Middle frontal gyrus (tissue), 1 donor: ENCODE results near the gene NFIB.

ENCODE experiments used
- DNase-seq: peaks from one replicate; pipeline ENCODE4 v3.0.0-alpha.2; 2015; ENCODE audit warnings: low spot score; ENCODE audit errors: extremely low spot score

Gene NFIB

DNA sequence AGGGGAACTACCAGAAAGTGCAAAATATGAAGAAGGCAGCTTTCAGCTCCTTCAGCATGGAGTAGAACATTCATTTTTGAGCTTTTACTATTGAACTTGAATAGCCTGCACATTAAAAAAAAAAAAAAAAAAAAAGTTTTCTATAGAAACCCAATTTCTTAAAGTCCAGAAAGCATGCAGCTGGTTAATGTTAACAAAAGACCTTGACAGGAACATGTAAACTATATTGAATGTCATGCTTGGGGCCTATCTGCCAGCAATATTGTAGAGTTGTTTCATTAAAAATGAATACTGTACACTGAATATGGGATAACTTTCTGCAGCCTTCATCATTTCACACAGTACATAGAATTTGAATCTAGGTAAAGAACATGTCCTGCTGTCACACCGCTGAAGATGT is 230.6 kb downstream of the NFIB start:
- DNase-seq: no peak

GRCh38 chr9:14082732-14083131 is 231.2 kb downstream of the NFIB start:
- DNase-seq: no peak

- no peak for DNase-seq
These were observed 232.2 kb downstream of the NFIB start for GRCh38 chr9:14081745-14082144.

DNA sequence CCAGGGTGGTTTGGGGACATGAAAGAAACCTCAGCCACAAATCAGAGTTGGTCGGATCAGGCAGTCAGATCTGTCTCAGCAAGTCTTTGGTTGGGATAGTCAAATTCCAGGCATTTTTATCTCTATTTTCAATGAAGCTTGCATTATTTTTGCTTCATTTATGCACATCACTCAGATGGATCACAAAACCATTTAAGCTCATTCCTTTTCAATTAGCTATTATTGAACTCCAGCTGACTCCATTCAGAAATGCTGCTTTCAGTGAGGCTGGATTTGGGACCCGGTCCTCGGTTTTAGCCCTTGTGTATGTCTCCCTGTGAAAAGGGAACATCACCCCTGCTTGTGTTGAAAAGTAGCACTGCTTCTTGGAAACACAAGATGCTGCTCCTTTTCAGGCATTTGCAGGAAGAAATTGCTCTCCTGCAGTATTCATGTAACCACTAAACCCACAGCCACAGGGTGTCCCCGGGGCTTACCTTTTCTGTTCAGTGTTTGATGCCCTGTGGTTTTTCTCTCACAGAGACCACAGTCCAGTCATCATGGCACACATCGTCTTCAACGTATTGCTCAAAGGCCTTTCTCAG is 232.9 kb downstream of the NFIB start:
- no peak for DNase-seq

DNA sequence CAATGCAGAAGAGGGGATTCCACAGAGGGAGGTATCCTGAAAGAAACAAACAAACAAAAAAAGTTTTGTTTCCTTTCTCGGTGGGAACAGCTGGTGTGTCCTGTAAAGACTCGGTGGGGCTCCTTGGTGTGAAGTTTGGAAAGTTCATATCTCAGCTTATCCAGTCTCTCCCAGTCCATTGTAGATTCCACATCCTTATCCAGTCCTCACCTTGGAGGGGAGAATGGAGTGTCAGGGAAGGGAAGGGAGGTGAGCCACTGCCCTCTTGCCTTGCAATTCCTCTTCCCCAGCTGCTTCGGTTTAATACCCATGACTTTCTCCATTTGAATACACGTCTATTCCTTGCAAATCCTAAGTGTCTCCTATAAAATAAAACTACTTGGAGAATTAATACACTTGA is 234.5 kb downstream of the NFIB start:
- no peak for DNase-seq

- no peak for DNase-seq
These were observed 236.3 kb downstream of the NFIB start for GRCh38 chr9:14077672-14078071.

DNA sequence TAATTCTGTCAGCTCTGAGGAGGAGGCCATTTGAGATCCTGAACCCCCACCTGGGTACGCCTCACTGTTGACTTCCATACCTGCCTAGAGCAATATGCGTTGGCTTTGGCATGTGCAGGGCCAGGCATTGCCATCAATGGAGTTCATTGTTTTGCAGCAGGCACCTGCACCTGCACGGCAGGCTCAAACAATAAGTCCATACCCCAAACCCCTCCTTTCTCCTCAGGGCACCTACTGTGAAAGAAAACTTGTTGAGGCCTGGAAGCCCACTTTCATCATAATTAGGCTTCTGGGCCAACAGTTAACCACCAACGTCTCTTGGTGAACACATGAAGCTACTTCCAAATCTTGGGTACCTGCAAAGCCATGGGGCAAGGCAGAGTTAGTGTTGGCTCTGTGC is 238.7 kb downstream of the NFIB start:
- DNase-seq: no peak

GRCh38 chr9:14072850-14073249 is 241.1 kb downstream of the NFIB start:
- no peak for DNase-seq

GRCh38 chr9:14071484-14071883 is 242.5 kb downstream of the NFIB start:
- DNase-seq: no peak

GRCh38 chr9:14068690-14069089 is 245.3 kb downstream of the NFIB start:
- DNase-seq: no peak

GRCh38 chr9:14066831-14067230 is 247.1 kb downstream of the NFIB start:
- no peak for DNase-seq

DNA sequence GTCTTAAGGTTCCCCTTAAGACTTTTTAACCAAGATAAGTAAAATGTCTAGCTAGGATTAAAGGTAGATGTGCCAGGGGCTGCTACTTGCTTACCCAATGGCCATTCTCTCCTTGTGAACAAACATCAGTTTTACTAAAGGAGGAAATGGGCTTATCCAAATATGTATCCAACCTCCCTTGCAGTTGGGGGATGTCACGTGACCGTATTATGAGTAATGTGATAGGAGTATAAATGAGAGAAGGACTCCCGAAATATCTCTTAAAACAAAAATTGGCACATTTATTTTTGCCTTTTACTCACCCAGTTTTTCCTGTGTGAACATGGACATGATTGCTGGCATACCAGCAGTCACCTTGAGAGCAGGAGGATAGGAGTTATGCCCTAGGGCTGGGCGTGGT is 247.9 kb downstream of the NFIB start:
- DNase-seq: no peak

- DNase-seq: no peak
These were observed 249.0 kb downstream of the NFIB start for GRCh38 chr9:14064940-14065339.

GRCh38 chr9:14063756-14064155 is 250.2 kb downstream of the NFIB start:
- no peak for DNase-seq

DNA sequence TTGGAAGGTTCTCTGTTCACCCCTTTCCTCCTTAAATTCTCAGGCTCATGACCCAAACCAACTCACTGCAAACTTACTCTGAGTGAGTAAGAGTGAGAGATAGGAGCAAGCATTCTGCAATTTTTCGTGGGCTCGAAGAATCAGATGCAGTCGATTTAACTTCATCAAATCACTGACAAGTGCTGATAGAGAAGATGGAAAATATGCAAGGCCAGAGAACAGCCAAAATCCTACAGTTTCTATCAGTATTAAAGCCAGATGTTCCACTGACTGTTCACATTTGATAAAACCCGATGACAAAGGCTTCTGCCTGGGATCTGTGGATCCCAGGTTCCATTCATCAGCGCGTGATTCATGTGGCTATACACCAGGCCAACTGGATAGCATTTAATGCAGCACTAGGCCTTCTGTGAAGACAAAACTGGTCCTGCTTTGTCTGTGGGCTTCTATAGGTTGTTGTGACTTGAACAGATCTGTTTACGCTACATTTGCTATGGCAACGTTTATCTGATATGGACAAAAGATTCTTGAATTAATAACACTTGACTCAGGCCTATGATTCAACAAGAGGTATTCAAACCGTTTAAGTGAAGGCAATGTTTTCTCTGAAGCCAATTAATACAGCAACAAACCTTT is 251.2 kb downstream of the NFIB start:
- no peak for DNase-seq

DNA sequence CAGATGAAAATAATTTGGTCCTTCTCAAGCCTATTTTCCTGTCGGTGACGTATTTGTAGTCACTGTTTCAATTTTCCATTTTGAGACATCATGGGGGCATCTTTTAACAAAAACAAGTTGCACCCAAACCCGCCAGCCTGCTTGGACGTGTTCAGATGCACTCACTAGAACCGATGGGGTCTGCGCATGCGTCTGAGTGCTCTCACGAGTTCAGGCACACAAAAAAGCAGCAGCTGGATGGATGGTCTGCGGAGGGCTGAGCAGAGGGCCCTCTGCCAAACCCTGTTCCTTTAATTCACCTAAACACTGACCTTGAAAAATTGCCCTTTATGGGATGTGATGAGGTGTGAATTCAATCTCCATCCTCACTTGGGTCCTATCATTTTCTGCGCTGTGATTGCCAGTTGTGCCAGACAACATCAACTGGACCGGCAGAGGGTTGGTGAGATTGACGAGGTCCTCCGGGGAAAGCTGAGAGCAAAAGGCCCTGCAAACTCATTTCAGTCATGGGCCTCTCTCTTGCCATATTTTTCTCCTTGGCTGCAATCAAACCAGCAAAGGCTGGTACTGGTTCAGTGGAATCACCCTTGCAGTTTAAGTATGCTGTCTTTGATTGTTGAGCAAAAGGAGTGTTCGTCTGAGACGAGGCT is 251.9 kb downstream of the NFIB start:
- DNase-seq: no peak

- no peak for DNase-seq
These were observed 255.6 kb downstream of the NFIB start for GRCh38 chr9:14058325-14058688.

DNA sequence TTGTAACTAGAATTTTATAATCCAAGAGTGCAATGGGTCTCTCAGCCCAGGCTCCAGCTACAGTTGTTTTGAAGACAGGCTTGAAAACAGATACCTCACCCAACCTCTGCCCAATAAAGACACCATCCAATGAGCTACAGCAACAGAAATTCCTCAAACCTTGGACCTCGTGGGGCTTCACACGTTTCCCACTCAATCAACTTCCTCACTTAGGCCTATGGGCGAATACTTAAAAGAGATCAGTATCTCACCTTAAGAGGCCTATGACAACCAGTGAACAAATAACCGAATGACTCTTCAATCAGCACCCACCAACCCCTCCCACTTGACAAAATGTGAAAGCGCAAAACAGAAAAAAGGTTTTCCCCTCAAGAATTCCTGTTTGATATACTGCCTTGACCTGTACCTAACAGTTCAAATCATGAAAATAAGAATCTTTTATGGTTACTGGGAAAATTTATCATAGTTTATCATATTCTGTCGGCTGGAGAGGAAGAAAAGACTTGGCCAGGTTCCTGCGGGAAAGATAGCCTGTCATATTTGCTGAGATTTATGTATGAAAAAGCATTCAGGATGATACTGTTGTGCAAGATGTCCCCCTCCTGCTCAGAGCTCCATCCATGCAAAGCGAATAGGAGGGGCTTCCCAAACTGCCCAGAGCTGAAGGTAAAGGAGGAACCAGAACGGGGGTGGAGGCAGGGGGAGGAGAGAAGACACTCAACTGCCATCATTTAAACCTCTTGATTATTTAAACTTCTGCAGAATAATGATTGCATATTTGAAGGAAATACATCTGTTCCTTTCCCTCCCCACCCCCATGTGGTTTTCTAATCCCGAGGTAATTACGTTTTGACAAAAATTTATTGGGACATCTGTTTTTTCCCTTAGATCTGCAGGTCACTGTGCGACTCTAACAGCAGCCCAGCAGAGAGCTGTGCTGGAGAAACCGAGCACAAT is 256.3 kb downstream of the NFIB start:
- no peak for DNase-seq

GRCh38 chr9:14056316-14056861 is 257.6 kb downstream of the NFIB start:
- no peak for DNase-seq

DNA sequence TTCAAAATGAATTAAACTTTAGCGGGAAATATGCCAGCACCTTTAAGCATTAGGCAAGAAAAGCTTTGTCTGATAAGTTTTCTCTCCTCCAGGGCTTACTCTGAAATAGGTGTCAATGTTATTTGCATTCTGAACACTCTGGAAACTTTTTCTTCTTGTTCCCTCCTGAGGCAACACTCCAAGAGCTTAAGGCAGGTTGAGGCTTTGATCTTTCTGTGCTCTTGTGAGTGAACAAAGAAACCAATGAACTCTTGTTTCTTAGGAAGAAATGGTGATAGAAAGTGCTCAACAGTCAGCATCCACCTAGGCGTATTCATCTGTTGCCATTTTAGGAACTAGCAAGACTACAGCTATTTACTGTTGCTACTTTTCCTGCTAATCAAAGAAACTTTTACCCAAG is 259.8 kb downstream of the NFIB start:
- no peak for DNase-seq

DNA sequence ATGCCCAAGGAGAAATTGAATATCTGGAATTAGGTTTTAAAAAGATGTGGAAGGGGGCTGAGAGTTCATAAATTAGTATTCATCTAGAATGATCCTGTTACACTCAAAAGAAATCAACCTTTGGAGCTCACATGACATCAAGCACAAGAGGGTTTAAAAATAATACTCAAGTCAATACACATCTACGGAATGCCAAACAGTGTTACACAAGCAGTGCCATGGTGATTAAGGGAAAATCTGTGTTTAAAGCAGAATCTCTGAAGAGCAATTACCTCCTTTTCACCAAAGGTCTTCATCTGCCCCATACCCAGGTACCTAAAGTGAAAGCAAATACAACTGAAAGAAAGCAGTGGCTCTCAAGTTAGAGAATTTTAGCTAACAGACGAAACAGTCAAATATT is 261.6 kb downstream of the NFIB start:
- DNase-seq: no peak

DNA sequence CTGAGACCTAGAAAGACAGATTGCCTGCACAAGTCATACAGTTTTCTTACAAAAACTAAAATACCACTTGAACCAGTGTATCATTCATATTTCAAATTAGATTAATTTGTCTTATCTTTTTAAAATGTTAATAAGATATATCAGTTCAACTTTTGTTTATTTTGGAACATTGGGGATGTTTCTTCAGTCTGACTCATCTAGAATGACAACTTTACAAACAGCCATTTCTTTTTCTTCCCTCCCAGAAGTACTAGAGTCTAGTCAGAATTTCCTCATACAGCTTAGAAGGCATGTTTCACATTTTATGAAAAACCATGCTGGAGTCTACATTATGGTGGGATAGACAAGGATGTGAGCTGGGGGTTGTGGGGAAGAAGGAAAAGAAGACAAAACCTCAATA is 262.5 kb downstream of the NFIB start:
- no peak for DNase-seq
